Lower lobe of right lung (tissue), 2 donors: ENCODE measurements around the gene USH1C. TPM values are rescaled to one million over a fixed set of nuclear protein-coding genes. Genes with fewer than 3 reads are reported as not detected.

ENCODE experiments used
- ATAC-seq, 2 donors: fragments of 200-7000 bp; cut with Tn5 transposase; one replicate each; pipeline ENCODE4 v1.9.1; 2020 to 2022; ENCODE audit warnings: mild to moderate bottlenecking in 2 of 2, moderate library complexity in 2 of 2
- DNase-seq: peaks from one replicate; pipeline ENCODE4 v3.0.0-alpha.2; 2020
- H3K27ac ChIP-seq: fragments of 200-600 bp; one replicate; pipeline ENCODE4 v1.8.0; 2022
- H3K27me3 ChIP-seq: fragments of 200-600 bp; one replicate; pipeline ENCODE4 v1.8.0; 2022; ENCODE audit warnings: low read depth
- H3K36me3 ChIP-seq: fragments of 200-600 bp; one replicate; pipeline ENCODE4 v1.8.0; 2022; ENCODE audit warnings: mild to moderate bottlenecking
- H3K4me1 ChIP-seq: fragments of 200-600 bp; one replicate; pipeline ENCODE4 v1.8.0; 2022
- H3K4me3 ChIP-seq: fragments of 200-600 bp; one replicate; pipeline ENCODE4 v1.8.0; 2022; ENCODE audit warnings: mild to moderate bottlenecking
- H3K9me3 ChIP-seq: fragments of 200-600 bp; one replicate; pipeline ENCODE4 v1.8.0; 2022
- CTCF ChIP-seq: fragments of 200-600 bp; IDR thresholded peaks from one replicate; pipeline ENCODE4 v1.8.0; 2022; ENCODE audit warnings: antibody characterized with exemption, mild to moderate bottlenecking
- intact Hi-C: fragments of 100-400 bp; cut with DNase I; formaldehyde crosslinking; loops from one replicate; pipeline ENCODE4 v1.11.0; 2022
- total RNA-seq: library from RNA; stranded (reverse); fragmentation: NEBNext Ultra II Directional; extraction: Animal tissue kit (Norgen Biotek cat#: 25700); gene quantifications from one replicate; pipeline ENCODE4 v1.2.1, GENCODE V29; 2021
- donor health status: DM: no; HTN: yes; CAD: no; lungs with severe emphysema.

USH1C gene
- total RNA-seq, 1 donor from 2014 or later: 0.30 TPM

- peaks cover 51% of the 10 kb centered on the region for H3K27me3 ChIP-seq
- no peak for TF ChIP-seq CTCF
- ATAC-seq: no peak
- DNase-seq: no peak
- peaks cover 5% of the 10 kb centered on the region for H3K4me1 ChIP-seq
- H3K36me3 ChIP-seq: no peaks in the 10 kb centered on the region
- no peaks in the 10 kb centered on the region for H3K9me3 ChIP-seq
- H3K4me3 ChIP-seq: no peak overlapping the region
- H3K27ac ChIP-seq: no peak overlapping the region
- intact Hi-C loops: no loop called here
These were observed 66.9 kb downstream of the USH1C start for GRCh38 chr11:17477361-17477760.

DNA sequence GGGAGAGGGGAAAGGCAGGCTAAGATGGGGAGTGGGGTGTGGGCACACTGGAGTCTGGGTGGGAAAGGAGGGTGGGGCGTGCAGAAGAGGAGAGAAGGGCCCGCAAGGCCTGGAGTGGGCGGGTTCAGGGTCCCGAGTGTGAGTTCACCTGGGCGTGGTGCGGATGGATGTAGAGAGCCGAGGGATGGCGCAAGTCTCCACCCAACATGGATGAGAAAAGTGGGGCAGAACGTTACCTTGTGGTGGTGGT, 67.2 kb downstream of the USH1C start:
- Histone ChIP-seq H3K27me3 (peaks cover 51% of the 10 kb centered on the region), H3K4me3 (no peak overlapping the region), H3K9me3 (no peaks in the 10 kb centered on the region), H3K36me3 (no peaks in the 10 kb centered on the region), H3K27ac (no peak overlapping the region), H3K4me1 (peaks cover 5% of the 10 kb centered on the region)
- DNase-seq (no peak), ATAC-seq (no peak)
- TF ChIP-seq CTCF: no peak
- intact Hi-C loops: no loop called here

GRCh38 chr11:17476317-17477083, 67.7 kb downstream of the USH1C start, which contains the start of gene ABCC8:
Gene ABCC8 (minus strand): TSS chr11:17476845. CDS start chr11:17476776, 69 bp downstream.
- peaks cover 51% of the 10 kb centered on the region for H3K27me3 ChIP-seq
- ATAC-seq (no peak), DNase-seq (no peak)
- H3K4me3 ChIP-seq: peak within 1 kb of the TSS; percentile 28
- H3K4me1 ChIP-seq: peaks cover 5% of the 10 kb centered on the region
- no peak within 1 kb of the TSS for H3K27ac ChIP-seq
- no peaks in the 10 kb centered on the region for H3K36me3 ChIP-seq
- no peaks in the 10 kb centered on the region for H3K9me3 ChIP-seq
- intact Hi-C loops: no loop called here
- no peak for TF ChIP-seq CTCF

- no peak for DNase-seq
- Histone ChIP-seq H3K4me1 (peaks cover 5% of the 10 kb centered on the region), H3K27ac (no peak overlapping the region), H3K9me3 (no peaks in the 10 kb centered on the region), H3K4me3 (peak overlapping the region; percentile 28), H3K36me3 (no peaks in the 10 kb centered on the region), H3K27me3 (peaks cover 51% of the 10 kb centered on the region)
- intact Hi-C loops: no loop called here
- no peak for ATAC-seq
- no peak for TF ChIP-seq CTCF
These were observed 68.4 kb downstream of the USH1C start for GRCh38 chr11:17475666-17476316.

DNA sequence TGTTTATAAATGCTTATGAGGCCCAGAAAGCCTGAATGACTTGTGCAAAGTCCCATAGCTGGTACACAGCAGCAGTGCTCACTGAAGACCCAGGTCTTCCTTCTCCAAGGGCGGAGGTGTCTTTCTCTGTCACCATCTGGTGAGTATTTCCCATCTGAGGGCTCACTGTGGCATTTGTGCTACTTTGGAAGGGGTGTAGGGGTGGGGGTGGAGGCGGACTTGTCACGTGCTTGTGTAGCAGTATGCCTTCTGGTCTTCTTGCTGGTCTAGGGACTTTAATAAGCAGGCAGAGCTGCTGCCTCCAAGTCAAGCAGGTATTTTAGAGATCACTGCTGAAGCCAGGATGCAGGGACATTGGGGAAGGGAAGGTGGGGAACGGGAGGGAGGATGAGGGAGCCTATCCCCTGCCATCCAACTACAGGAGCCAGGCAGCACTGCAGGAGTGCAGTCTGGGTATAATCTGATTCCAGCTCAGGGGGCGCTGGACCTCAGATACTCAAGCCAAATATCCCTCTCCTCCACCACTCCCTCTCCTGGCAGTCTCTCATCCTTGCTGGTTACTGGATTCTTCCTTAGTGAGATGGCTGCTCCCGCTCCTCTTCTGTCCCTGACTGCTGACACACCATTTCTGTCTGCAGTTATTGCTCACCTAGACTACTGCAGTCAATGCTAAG, 71.0 kb downstream of the USH1C start:
- ATAC-seq: no peak
- no peak for DNase-seq
- H3K27me3 ChIP-seq: peaks cover 44% of the 10 kb centered on the region

More for the DNA sequence above, 71.0 kb downstream of the USH1C start:
- no peak for TF ChIP-seq CTCF
- H3K4me1 ChIP-seq: no peaks in the 10 kb centered on the region
- no peak overlapping the region for H3K4me3 ChIP-seq
- no peaks in the 10 kb centered on the region for H3K36me3 ChIP-seq
- no peak overlapping the region for H3K27ac ChIP-seq
- intact Hi-C loops: no loop called here
- no peaks in the 10 kb centered on the region for H3K9me3 ChIP-seq
